ENCODE data around the gene CCDC33.

GRCh38 chr15:74258456-74259291 is 22.5 kb downstream of the CCDC33 start:
- TF ChIP-seq, protein P1, sequence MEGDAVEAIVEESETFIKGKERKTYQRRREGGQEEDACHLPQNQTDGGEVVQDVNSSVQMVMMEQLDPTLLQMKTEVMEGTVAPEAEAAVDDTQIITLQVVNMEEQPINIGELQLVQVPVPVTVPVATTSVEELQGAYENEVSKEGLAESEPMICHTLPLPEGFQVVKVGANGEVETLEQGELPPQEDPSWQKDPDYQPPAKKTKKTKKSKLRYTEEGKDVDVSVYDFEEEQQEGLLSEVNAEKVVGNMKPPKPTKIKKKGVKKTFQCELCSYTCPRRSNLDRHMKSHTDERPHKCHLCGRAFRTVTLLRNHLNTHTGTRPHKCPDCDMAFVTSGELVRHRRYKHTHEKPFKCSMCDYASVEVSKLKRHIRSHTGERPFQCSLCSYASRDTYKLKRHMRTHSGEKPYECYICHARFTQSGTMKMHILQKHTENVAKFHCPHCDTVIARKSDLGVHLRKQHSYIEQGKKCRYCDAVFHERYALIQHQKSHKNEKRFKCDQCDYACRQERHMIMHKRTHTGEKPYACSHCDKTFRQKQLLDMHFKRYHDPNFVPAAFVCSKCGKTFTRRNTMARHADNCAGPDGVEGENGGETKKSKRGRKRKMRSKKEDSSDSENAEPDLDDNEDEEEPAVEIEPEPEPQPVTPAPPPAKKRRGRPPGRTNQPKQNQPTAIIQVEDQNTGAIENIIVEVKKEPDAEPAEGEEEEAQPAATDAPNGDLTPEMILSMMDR (IDR thresholded peaks at IDR 0.05; ENCODE audit: borderline replicate concordance, extremely low read depth, low read length, poor library complexity, severe bottlenecking), result no peak
- no peak for TF ChIP-seq EZH2 (IDR thresholded peaks at IDR 0.05; ENCODE audit: borderline replicate concordance, low read depth, low read length, severe bottlenecking)

All from DND-41 (cell line).